Posterior cingulate gyrus (tissue), 11 donors: ENCODE data around the gene VCPKMT.
"Not testable (repeated sequence)": the region's sequence is repeated elsewhere in the genome, so short reads cannot be mapped to it uniquely, and the experiment has no call there.

ENCODE experiments used
- DNase-seq, 10 donors: peaks; one replicate each; pipeline versions ENCODE4 v3.0.0 to v3.0.0-alpha.2; 2020 to 2021; ENCODE audit warnings: mixed read lengths in 3 of 10
- intact Hi-C: fragments of 100-400 bp; cut with DNase I; formaldehyde crosslinking; loops from one replicate; pipeline ENCODE4 v1.15.1; 2023

The VCPKMT gene

DNA sequence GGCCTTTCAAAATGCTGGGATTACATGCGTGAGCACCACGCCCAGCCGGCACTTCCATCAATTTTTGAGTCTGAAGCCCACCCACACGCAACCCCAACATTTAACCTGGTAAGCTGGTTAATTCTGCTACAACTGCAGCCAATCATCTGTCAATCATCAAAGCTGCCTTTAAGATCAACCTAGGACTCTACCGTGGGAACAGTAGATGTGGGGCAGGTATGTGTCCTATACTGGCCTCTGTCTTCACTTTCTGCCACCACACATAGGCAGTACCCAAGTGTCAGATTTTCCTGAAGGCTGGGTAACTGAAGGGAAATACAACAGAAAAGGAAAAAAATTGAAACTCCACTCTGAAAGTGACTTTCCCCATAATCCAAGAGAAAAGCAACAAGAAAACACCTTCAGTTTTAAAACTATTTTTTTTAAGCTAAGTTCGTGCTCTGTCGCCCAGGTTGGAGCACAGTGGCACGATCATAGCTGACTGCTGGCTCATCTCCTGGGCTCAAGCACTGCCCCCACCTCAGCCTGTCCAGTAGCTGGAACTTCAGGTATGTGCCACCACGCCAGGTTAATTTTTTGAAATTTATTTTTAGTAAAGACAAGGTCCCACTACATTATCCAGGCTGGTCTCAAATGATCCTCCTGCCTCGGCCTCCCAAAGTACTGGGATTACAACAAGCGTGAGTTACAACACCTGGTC, 22.2 kb downstream of the VCPKMT start:
- no peak for DNase-seq
- intact Hi-C loops, result no loop called here

DNA sequence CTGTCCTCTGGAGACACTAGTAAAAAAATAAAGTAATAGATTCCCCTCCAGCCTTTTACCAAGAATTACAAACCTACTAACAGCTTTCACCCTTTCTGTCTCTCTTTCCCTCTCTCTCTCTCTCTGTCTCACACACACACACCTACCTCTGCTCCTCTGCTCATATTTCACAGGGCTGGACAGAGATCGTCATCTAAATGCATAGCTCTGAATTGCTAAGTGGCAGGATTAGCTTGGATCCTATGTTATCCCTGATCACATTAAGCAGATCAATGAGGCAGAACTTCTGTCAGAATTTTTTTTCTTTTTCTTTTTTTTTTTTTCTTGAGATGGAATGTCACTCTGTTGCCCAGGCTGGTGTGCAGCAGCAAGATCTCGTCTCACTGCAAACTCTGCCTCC, 22.9 kb downstream of the VCPKMT start:
- intact Hi-C loops, result no loop called here
- no peak for DNase-seq

DNA sequence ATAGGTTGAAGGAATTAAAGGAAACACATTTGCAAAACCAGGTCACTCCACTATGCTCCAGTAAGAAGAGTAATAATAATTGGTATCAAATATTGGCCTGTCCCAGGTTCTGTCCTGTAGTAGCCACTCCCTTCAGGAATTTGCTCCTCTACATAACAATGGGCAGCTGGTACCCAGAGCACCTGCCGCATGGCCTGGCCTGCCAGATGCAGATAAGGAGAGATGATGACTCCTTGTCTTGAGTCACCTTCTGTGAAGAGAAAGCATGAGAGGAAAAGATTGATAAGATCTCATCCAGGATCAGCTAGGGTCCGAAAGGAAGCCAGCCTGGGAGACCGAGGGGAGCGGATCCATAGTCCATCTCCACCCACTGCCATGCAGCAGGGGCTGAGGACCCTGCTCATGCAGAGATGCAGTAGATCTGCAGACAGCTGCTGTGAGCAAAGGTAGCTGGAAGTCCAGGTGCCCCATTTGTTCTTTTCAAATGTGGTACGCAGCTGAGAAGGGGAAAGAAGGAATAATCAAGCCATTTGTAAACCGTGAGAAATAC, 24.3 kb downstream of the VCPKMT start:
- intact Hi-C loops, result no loop called here
- no peak for DNase-seq

DNA sequence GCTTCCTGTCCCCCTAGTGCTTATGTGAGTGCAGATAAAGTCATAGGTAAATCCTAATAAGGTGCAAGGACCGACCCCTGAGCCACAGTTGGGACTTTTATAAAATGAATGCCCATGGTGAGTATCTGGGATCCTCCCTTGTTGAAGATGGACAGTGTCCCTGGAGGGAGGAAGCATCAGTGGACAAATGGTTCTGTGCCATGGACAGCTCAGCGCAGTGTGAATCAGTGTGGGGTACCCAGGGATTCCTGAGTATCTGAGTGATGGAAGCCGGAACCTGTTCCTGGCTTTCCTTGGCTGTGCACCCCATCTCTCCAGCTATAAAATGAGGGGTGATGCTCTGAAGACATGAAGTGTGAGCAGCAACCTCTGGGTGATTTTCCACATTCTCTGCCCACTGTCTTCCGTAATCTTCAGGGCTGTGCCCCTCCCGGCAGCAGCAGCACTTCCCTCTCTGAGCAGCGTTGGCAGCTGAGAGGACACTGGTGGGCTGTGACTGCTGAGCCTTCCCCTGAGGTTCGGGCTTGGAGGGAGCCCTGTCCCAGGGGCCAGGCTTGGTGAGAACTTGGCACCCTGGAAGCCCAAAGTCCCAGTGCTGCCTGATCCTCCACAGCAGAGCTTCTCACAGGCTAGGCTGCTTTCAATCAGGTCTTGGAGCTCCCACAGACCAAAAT, 25.0 kb downstream of the VCPKMT start:
- peak in 1 of 10 donors; percentile 66 for DNase-seq
- intact Hi-C loops, result no loop called here

DNA sequence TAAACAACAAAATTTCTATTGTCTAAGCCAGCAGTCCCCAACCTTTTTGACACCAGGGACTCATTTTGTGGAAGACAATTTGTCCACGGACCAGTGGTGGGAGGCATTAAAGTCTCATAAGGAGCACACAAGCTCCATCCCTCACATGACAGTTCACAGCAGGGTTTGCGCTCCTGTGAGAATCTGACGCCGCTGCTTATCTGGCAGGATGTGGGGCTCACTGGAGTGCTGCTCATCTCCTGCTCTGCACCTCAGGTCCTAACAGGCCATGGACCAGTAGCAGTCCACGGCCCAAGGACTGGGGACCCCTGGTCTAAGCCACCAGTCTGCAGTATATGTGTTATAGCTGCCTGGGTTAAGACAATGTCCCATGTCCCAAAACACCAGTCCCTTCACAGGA, 27.2 kb downstream of the VCPKMT start:
- intact Hi-C loops, result loop anchor here (10.0 kb wide), 1 partner anchor 124 kb away; no protein-coding TSS in a partner anchor
- peak in 1 of 10 donors; percentile 59 for DNase-seq

DNA sequence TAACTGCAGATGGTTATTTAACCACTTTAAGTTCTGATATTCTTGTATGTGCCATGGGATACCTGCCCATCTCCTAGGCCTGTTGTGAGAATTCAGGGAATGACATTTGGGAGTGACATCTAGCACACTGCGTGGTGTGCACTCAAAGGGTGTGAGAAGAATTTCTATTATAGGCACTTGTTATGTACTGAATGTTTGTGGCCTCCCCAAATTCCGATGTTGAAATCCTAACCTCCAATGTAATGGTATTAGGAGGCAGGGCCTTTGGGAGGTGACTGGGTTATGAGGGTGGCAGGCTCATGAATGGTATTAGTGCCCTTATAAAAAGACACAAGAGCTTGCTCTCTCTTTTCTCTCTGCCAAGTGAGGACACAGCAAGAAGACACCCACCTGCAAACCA, 27.6 kb downstream of the VCPKMT start:
- intact Hi-C loops, result loop anchor here (10.0 kb wide), 1 partner anchor 124 kb away; no protein-coding TSS in a partner anchor

DNA sequence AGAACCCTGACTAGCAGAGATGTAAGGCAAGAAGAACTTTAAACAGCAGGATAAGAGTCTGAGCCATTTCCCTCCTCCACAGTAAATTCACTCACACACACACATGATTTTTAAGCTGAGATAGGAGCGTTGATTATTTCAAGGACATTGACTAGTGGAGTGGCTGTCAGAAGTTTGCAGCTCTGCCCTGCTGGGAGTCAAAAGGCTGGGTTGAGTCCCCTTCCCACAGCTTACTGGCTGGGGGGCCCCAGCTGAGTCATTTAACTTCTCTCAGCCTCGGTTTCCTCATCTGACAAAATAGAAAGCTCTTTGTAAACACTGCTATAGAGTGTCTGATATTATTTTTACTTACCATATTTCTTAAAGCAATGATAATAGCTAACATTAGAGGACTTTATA, 28.3 kb downstream of the VCPKMT start:
- DNase-seq, result no peak
- intact Hi-C loops, result loop anchor here (10.0 kb wide), 1 partner anchor 123 kb away; no protein-coding TSS in a partner anchor

More for the DNA sequence above, 27.6 kb downstream of the VCPKMT start:
- DNase-seq, result no peak

DNA sequence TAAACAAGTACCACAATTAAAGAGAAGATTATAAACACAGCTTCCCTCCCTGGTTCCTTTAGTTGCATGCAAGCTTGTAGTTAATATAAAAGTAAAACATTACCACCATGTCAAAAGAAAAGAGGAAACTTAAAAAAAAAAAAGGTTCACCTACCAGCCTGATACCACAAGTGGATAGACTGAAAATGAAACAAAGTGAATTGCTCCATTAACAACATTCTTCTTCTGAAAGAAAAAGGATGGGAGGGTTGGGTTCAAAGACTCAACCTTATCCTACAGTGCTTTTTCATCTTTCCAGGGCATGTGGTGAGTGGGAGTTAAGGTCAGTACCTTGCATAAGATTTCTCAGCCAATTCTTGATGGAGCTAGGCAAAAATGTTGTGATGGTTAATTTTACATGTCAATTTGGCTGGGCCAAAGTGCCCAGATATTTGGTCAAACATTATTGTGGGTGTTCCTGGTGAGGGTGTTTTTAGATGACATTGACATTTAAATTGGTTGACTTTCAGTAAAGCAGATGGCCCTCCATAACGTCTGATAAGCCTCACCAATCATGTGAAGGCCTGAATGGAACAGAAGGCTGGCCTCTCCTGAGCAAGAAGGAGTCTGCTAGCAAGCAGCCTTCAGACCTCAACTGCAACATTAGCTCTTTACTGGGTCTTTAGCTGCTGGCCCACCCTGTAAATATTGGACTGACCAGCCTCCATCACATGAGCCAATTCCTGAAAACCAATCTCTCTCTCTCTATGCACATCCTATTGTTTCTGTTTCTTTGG, 28.8 kb downstream of the VCPKMT start:
- intact Hi-C loops, result loop anchor here (10.0 kb wide), 1 partner anchor 123 kb away; no protein-coding TSS in a partner anchor
- no peak for DNase-seq

DNA sequence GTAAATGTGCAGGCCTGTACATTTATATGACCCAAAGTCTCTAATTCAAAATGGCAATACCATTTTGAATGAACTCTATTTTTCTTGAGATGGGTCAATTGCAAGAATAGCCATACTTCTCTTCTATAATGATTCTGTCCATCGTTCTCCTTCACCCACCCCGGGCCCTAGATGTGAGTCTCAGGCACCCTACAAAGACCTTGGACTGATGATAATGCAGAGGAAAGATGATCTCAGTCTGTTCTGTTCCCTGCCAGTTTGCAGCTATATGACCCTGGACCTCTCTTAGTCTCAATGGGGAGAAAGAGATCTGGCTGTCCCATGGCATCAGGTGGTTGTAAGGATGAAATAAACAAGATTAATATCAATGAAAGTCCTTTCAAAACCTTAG, 30.1 kb downstream of the VCPKMT start:
- intact Hi-C loops, result loop anchor here (10.0 kb wide), 1 partner anchor 122 kb away; no protein-coding TSS in a partner anchor
- DNase-seq, result no peak

DNA sequence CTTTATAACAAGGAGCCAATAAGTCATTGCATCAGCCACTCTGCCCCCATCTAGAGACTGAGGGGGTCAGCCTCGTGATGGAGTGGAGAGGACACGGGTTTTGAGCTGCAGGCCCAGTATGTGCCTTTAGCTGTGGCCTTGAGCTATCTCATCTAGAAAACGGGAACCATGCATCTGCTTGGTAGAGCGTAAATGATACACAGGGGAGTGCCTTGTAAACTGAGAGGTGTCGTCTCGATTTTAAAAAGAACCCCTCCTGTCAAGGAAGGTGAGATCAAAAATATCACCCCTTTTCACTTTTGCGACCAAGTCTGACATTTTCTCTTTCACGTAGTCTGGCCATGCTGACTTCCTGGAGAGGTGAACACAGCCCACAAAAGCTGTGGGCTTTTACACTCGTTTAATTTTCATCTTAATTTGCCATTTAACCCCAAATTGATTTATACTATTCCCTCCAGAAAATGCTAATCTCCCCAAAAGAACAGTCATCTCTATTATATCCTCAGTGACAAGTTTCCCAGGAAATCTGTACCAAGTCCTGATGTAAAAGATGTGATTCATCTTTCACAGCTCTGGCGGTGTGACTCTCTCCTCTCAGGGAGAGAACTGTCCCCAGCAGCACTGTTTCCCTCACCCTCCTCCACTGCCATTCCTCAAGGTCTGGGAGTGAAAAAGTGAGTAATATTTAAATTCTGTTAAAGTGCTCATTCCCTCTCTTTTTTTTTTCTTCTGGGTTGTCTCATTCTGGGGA, 30.6 kb downstream of the VCPKMT start:
- intact Hi-C loops, result loop anchor here (10.0 kb wide), 1 partner anchor 121 kb away; no protein-coding TSS in a partner anchor

DNA sequence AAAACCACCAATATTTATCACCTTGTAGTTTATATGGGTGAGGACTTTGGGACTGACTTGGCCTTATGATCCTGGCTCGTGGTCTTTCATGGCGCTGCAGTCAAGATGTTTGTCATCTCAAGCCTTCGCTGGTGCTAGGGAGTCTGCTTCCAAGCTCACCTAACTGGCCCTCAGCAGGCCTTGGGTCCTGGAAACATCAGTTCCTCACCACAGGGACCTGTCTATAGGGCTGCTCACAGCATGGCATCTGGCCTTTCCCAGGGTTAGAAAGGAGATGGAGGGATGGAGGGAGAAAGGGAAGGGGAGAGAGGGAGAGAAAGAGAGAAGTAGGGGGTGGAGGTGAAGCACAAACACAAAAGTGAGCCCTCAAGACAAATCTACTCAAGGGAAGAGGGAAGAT, 31.7 kb downstream of the VCPKMT start:
- no peak for DNase-seq
- intact Hi-C loops, result loop anchor here (10.0 kb wide), 1 partner anchor 120 kb away; no protein-coding TSS in a partner anchor

More for the DNA sequence above, 30.6 kb downstream of the VCPKMT start:
- peak in 5 of 10 donors; percentile 22 to 85 (median 68) for DNase-seq

DNA sequence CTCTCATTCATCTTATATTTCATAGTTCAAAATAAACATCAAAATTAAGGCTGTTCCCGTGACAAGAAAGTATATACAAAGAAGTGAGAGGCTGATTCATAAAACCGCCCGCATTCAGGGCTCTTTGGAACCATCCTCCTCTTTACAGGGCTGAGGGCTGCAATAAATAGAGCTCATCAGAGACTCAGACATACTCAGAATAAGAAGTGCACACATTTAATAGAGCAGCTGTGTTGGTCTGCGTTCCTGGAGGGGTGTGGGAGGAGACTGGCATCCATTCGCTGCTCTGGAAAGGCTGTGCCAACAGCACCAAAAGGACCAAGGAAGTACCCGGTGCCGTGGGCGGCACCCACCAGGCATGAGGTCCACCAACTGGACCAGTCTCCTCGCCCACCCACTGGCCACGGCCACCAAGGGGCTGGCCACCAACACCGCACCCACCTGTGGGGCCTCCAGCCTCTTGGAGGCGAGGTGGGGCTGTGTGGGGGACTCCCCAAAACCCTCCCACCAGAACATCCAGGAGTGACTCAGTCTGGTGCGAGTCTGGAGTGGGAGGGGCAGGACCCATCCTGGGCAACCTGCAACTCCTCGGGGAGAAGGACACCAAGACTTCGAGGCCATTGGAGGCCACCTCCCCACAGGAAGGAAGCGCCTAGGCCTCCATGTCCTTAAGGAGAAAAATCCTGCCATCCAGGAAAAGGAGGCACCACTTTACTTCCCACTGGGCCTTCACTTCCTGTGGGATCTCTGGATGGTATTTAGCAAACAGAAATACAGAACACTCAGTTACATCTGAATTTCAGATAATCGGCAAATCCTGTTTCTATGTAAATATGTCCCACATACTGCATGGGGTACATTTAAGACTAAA, 32.7 kb downstream of the VCPKMT start:
- intact Hi-C loops, result loop anchor here (10.0 kb wide), 1 partner anchor 119 kb away; no protein-coding TSS in a partner anchor
- peak in 4 of 10 donors; percentile 21 to 82 (median 50) for DNase-seq

DNA sequence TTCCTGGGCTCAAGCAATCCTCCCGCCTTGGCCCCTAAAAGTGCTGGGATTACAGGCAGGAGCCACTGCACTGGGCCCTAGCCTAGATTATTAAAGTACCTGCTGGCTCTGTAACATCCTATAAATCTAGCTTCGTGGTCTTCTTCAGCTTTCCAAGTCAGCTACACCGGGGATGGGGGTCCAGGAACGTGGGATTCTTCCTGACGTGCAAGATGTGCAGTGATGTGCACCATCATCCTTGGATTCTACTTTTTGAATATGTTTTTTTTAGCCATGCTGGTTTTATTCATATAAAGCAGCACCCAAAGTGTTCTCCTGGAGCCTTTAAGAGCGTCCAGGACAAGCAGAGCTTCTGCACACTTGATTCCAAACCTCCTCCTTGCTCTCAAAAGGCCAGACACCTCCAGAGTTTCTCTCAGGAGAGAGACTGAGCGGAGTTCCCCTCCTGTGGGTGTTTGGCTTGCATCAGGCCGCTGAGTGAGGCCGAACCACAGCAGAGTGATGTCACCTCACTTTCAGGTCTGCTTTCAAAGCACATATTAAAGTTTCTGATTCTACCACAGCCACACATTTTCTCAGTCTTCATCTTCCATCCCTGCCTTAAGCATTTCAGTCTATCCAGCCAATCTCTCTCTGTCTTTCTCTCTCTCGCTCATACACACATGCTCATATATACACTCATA, 33.4 kb downstream of the VCPKMT start:
- peak in 3 of 10 donors; percentile 32 to 83 (median 74) for DNase-seq
- intact Hi-C loops, result loop anchor here (10.0 kb wide), 1 partner anchor 118 kb away; no protein-coding TSS in a partner anchor

DNA sequence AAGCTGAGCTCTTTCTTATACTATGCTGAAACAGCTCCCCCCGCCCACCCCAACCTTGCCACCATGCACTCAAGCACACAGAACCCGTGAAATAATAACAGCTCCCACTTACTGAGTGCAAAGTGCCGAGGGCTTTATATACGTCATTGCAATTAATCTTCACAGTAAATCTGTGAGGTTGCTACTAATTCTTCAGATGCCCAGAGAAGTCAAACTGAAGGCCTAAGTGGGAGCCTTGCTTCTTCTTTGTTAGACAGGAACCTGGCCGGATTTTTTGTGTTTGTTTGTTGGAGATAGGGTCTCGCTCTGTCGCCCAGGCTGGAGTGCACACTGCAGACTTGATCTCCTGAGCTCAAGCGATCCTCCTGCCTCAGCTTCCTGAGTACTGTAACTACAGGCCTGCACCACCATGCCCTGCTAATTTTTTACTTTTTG, 34.0 kb downstream of the VCPKMT start:
- no peak for DNase-seq

DNA sequence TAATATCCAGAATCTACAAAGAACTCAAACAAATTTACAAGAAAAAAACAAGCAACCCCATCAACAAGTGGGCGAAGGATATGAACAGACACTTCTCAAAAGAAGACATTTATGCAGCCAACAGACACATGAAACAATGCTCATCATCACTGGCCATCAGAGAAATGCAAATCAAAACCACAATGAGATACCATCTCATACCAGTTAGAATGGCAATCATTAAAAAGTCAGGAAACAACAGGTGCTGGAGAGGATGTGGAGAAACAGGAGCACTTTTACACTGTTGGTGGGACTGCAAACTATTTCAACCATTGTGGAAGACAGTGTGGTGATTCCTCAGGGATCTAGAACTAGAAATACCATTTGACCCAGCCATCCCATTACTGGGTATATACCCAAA, 37.3 kb downstream of the VCPKMT start:
- intact Hi-C loops, DNase-seq: not testable (repeated sequence)

More for the DNA sequence above, 34.0 kb downstream of the VCPKMT start:
- intact Hi-C loops, result loop anchor here (10.0 kb wide), 1 partner anchor 118 kb away; no protein-coding TSS in a partner anchor

DNA sequence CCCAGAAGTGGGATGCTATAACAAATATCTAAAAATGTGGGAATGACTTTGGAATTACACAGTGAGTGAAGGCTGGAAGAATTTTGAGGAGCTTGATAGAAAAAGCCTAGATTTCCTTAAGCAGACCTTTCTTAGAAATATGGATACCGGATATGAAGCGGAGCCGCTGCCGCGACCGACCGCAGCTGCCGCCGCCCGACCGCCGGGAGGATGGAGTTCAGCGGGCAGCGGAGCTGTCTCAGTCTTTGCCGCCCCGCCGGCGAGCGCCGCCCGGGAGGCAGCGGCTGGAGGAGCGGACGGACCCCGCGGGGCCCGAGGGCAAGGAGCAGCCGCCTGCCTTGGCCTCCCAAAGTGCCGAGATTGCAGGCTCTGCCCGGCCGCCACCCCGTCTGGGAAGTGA, 42.7 kb downstream of the VCPKMT start:
- intact Hi-C loops, DNase-seq: not testable (repeated sequence)

DNA sequence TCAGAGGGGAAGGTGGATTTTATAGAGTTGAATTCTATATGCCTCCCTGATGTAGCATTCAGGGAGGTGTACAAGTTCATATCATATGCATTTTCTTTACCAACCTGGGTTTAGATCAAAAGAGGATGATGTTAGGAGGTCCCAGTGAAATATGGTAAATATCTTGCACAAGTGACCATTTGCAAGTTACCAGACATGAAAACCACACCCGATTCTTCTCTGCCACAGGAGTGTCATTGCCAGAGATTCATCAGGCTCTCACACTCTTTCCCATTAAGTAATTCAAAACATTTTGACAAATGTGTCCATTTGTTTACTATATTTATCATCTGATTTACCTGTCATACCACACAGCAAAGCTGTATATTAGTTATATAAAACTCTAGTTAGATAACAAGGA, 44.0 kb downstream of the VCPKMT start:
- intact Hi-C loops, result no loop called here
- no peak for DNase-seq
